DND-41 (cell line): Measurements from ENCODE around the gene RPL10.

Experiments
- CTCF ChIP-seq: IDR thresholded peaks from 2 replicates; pipeline ENCODE4 v1.5.1; 2012; ENCODE audit warnings: borderline replicate concordance, low read length, moderate library complexity, mild to moderate bottlenecking; ENCODE audit not compliant: poor library complexity, severe bottlenecking; ENCODE audit errors: extremely low read depth
- EZH2 ChIP-seq: IDR thresholded peaks from 3 replicates; pipeline ENCODE4 v1.6.1; 2012; ENCODE audit warnings: borderline replicate concordance, low read depth, mild to moderate bottlenecking, moderate library complexity, low read length, inconsistent platforms; ENCODE audit not compliant: severe bottlenecking

- TF ChIP-seq CTCF = no peak
- no peak for TF ChIP-seq EZH2
These were observed 46.2 kb upstream of the RPL10 start for GRCh38 chrX:154352012-154352401.
